GM18508 (cell line): ENCODE results near the gene TPO.
"Not testable (repeated sequence)": the region's sequence is repeated elsewhere in the genome, so short reads cannot be mapped to it uniquely, and the experiment has no call there.

Experiments used
- ATAC-seq: cut with Tn5 transposase; IDR thresholded peaks from one replicate; pipeline ENCODE4 v1.9.1; 2021; ENCODE audit warnings: moderate number of reproducible peaks; ENCODE audit not compliant: insufficient read depth, unreplicated experiment

The TPO gene

DNA sequence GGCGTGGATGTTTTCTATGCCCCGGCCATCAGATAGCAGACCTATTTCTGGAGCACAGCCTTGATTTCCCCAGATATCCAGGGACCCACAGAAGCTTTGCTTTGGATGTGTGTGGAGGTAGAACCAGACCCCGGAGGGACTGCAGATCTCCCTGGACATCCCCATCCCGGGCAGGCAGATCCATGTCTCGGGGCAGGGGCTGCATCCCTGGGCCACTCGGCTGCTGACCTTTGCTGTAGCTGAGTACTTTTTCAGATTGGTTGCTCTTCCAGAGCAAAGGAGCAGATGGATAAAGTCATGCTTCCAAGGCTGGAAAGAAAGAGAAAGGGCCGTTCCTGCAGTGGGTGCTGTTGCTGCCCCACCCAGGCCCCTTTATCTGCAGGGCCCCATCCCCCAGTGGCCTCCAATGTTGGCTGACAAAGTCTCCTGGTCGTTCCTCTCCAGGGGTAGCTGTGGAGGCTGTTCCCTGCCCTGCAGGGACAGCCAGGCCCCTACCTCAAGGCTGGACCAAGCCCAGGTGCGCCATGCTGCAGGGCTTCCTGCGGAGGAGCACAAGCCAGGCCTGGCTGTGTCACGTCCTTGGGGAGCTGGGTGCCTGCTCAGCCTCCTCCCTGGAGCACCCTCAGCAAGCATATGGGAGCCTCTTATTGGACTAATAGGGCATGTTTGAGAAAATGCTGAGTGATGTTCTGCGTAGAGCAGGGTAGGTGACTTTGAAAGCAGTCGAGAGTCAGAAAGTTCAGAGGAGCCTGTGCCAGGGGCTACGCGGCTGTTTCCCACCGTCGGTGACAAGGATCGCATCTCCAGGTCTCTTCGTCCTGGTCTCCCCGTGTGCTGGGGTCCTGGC is 68.4 kb downstream of the TPO start:
- ATAC-seq = no peak

DNA sequence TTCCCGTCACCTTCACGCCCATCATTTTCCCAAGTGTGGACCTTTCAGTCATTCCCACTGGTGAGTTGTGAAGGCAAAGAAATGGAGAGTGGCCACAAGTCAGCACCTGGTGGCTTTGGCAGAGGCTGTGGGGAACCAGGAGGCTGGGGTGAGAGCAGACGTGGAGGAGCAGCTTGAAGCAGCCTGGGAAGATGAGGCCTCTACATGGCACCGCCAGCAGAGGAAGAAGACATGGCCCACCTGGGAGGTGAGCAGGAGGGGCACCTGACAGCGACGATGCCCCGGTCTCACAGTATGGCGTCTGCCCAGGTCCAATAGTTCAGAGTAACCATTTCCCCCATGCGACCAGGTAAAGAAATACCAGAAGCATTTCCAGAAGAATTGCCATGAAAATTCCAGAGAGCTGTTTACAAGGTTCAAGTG is 69.0 kb downstream of the TPO start:
- ATAC-seq = no peak

DNA sequence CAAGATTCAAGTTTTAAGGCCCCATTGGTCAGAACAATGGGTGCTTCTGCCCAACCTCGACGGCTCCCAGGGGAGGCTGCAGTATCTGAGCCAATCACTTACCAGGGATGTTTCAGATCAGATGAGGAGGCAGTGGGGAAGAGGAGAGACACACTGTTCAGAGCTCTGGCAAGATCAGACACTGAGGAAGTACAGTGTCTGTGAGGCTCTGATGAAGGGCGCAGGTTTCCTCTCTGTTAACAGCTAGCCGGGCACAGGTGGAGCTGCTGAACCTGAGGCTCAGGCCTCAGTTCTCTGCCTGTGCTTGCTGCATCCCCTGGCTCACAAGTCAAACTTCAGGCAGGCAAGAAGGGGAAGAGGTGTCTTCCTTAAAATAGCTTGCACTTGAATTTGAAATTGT is 69.7 kb downstream of the TPO start:
- no peak for ATAC-seq

DNA sequence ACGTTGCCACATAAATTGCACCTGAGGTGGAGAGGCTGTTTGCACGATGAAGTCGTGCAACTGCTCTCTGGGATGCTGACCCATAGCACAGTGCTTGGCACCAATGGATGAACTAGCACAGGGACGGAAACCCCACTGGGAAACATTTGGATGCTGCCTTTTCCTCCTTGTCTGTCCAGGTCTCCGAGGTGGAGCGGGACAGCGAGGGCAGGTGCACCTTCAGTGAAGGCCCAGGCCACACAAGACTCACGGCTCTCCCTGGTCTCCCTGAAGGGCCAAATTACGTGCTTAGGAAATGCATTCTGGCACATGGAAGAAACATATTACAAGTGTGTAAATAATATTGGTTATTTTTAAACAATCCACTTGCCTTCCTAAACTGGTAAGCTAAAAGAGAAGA is 70.3 kb downstream of the TPO start:
- no peak for ATAC-seq

DNA sequence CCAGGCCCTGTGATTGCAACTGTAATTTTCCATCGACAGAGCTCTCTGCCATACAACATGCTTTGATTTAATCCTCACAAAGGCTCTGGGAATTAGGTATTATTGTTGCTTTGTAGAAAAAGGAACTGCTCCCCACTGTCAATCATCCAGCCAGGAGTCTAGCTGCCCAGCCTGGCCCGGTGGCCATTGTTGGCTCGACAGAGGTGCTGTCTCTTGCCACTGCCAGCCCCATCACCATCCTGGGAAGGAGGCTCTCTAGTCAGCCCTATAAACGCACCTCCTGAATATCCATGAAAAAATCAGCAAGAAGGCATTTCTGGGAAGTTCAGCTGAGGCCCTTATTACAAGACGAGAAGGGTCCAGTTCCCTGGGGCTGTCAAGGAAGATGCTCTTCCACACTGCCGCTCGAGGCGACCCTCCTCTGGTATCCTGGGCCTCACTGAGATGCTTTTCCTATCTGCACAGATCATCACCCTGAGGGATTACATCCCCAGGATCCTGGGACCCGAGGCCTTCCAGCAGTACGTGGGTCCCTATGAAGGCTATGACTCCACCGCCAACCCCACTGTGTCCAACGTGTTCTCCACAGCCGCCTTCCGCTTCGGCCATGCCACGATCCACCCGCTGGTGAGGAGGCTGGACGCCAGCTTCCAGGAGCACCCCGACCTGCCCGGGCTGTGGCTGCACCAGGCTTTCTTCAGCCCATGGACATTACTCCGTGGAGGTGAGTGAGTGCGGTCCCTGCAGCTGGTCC is 71.0 kb downstream of the TPO start:
- ATAC-seq = no peak

DNA sequence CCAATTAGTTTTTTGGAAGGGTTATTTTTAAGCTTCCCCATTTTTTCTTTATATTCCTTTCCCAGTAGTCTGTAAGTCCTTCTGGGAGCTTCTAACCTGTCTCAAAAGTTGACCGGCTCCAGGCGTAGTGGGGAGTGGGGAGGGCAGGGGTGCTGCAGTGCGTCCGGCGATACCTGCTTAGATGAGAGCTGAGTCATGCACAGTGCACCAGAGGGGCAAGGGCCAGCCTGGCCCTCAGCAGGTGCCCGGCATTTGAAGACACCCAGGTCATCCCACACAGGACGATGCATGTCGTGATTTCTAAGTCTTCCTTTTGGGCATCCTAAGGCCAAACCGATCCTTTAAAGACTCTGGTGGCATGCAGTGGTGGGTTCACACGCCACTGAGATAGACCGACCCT is 73.4 kb downstream of the TPO start:
- no peak for ATAC-seq

DNA sequence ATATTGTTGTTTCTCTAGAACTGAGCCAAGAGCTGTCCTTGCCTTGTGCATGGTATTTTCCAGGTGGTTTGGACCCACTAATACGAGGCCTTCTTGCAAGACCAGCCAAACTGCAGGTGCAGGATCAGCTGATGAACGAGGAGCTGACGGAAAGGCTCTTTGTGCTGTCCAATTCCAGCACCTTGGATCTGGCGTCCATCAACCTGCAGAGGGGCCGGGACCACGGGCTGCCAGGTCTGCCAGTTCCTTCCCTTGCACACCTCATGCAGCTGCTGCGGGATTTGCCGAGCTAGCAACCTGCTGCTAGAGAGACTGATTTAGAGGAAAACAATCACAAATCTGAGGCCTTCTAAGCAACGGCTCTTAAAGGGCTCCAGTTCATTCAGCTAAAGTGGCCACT is 74.5 kb downstream of the TPO start:
- no peak for ATAC-seq

DNA sequence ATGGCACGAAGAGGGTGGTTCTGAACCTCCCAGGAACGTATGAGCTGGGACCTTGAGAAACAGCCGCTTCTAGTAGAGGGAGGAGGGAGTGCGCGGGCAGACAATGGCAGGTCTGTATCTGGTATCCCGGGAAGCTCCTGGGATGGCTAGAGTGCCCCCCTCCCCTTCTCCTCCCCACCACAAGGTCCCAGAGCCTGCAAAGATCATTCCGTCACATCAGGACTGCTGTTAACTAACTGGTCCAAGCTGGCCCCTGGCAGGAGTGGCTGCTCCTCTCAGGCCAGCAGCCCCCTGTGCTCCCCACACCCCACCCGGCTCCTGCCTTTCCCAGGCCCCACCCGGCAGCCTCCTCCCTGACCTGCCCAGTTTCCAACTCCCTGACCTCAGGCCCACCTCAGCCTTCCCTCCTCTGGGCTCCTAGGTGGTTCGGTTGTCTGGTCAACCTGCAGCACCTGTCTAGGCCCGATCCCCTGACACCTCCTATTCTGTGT is 75.0 kb downstream of the TPO start:
- ATAC-seq = no peak

DNA sequence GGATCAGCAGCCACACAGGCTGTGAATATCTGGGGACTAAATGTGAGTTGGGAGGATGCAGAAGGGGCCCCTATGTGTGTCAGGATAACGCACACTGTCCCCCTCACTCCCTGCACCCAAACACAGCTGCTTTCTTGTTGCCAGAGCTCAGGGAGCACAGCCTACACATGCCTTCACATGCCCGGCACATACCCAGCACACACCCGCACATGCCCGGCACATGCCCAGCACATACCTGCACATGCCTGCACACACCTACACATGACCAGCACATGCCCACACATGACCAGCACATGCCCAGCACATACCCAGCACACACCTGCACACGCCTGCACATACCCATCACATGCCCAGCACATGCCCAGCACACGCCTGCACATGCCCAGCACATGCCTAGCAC is 75.6 kb downstream of the TPO start:
- ATAC-seq = no peak

DNA sequence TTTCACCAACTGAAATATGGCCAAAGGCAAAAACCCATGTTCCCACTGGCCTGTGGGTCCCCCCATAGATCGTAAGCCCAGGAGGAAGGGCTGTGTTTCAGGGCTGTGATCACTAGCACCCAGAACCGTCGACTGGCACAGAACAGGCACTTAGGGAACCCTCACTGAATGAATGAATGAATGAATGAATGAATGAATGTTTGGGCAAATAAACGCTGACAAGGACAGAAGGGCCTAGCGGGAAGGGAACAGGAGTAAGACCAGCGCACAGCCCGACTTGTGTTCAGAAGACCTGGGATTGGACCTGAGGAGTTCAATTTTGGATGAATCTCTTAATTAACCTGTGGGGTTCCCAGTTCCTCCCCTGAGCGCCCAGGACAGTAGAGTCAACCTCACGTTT is 76.2 kb downstream of the TPO start:
- no peak for ATAC-seq

DNA sequence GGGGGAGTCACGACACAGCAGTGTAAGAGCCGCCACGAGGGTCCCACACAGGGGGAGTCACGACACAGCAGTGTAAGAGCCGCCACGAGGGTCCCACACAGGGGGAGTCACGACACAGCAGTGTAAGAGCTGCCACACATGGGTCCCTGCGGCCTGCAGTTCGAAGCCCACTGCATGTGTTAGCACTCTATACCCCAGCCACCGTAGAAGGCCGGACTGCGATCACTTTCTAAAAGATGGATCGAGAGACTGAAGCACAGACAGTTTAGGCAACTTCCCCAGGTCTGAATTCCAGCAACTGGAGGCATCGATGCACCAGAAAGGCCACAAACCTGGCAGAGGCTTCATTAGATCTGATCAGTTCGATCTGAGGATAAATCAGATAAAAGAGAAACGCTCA is 77.1 kb downstream of the TPO start:
- ATAC-seq = not testable (repeated sequence)

DNA sequence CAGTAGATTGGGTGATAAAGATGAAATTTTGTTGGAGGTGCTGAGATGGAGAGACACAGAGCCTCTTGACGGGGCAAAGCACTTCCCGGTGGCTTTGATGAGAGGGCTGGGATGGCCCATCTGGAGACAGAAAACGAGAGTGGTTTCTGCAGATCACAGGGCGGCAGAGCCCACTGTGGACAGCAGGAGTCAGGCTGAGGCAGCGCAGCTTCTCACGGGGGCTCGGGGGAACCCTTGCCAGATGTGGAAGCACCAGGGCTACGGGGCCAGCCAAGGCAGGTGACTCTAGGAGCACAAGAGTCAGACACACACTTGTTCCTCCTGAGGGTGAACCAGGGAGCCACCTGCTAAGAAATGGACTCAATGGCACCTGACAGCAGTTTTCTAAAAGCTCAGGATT is 78.5 kb downstream of the TPO start:
- no peak for ATAC-seq

DNA sequence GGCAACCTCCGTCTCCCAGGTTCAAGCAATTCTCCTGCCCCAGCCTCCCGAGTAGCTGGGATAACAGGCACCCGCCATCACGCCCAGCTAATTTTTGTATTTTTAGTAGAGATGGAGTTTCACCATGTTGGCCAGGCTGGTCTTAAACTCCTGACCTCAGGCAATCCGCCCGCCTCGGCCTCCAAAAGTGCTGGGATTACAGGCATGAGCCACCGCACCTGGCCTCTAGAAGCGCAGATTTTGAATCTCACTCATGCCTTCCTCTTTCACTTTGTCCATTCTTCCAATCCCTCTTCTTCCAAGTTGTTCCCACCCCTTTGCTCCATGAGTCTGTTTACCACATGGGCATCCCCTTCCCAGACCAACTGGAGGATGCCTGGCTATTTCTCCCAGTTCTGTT is 79.0 kb downstream of the TPO start:
- not testable (repeated sequence) for ATAC-seq

DNA sequence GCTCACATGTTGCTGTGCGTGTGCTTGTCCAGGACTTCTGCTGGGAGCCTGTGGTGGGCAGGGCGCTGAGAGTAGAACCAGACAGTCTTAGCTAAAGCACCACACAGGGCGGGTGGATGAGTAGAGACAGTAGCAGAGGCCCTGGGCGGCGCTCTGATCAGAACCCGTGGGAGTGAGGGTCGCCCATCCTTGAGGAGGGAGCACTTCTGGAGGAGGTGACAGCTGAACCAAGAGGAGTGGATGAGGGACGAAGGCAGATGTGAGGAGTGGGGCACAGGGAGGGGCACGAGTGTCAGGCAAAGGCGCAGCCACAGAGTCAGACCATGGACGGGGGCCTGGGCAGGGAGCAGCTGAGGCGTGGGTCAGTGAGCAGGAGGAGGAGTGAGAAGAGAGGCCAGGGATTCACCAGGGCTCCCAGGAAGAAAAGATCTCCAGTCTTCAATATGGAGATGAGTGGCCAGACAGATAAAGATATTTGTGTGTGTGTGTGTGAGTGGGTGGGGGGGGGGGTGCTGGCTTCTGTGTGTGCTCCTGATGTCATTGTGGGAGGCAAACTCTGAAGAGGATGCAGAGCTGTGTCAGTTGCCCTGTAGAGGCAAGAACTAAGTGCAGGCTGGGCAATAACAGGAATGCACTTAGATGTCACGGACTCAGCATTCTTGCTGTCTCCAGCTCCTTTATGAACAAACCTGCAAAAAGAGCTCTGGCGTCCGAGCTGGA is 79.6 kb downstream of the TPO start:
- no peak for ATAC-seq

DNA sequence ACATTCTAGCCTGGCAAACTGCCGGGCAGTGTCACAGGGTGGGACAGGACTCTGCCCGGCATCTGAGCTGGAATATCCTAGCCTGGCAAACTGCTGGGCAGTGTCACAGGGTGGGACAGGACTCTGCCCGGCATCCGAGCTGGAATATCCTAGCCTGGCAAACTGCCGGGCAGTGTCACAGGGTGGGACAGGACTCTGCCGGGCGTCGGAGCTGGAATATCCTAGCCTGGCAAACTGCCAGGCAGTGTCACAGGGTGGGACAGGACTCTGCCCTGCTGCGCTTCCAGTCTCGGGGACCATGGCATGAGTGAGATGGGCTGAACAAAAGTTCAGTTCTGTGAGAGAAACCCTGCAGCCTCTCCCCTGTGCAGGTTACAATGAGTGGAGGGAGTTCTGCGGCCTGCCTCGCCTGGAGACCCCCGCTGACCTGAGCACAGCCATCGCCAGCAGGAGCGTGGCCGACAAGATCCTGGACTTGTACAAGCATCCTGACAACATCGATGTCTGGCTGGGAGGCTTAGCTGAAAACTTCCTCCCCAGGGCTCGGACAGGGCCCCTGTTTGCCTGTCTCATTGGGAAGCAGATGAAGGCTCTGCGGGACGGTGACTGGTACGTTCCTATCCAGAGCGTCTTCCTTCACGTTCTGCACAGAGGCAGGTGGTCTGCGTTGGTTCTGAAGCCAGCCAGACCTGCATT is 80.3 kb downstream of the TPO start:
- ATAC-seq = no peak

DNA sequence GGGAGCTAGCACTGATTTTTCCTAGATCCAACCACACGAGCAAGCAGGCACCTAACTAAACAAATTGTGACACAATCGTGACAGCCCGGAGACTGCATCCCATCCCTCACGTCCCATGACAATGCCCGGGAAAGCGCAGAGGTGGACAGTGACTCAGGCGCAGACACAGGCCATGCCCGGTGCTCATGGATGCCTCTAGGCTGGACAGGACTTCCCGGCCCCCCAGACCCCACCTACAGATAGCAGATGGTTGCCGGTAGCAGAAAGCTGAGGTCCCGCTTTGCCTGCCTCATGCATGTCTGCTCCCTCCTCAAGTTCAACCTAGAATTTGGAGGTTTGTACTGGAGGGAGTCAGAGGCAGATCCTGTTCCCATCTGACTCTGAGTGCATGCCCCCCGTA is 81.0 kb downstream of the TPO start:
- no peak for ATAC-seq

DNA sequence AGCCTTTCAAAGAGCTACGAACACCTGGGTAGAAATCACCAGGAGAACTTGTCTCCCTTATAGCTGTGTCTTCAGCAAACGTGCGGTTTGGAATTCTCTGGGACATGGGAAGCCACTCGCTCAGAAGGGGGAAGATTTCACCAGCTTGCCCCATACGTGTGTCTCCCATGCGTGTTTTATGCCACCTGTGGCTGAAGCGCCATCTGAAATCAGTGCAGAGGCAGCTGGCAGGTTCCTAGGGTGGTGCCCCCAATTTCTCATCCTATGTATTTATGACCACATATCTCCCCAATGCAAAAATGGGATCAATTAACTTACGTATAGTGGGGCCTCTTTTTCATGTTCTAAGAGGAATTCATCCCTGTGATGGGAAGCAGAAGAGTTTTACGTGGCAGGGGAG is 81.6 kb downstream of the TPO start:
- ATAC-seq = no peak

DNA sequence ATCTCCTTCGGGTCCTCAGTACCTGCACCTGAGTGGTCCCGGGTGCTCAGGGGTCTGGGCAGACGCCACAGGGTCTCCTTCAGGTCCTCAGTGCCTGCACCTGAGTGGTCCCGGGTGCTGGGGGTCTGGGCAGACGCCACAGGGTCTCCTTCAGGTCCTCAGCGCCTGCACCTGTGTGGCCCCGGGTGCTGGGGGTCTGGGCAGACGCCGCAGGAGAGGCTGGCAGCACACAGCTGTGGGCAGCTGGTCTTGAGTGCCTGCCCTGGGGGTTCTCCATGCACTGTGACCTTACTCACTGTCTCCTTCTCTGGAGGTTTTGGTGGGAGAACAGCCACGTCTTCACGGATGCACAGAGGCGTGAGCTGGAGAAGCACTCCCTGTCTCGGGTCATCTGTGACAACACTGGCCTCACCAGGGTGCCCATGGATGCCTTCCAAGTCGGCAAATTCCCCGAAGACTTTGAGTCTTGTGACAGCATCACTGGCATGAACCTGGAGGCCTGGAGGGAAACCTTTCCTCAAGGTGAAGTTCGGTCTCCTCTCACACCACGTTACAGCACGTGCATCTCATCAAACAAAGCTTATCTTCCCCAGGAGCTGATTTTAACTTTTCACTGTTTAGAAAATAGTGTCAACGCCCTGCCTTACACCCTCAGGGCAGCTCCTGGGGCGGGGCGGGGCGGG is 82.6 kb downstream of the TPO start:
- ATAC-seq = no peak

DNA sequence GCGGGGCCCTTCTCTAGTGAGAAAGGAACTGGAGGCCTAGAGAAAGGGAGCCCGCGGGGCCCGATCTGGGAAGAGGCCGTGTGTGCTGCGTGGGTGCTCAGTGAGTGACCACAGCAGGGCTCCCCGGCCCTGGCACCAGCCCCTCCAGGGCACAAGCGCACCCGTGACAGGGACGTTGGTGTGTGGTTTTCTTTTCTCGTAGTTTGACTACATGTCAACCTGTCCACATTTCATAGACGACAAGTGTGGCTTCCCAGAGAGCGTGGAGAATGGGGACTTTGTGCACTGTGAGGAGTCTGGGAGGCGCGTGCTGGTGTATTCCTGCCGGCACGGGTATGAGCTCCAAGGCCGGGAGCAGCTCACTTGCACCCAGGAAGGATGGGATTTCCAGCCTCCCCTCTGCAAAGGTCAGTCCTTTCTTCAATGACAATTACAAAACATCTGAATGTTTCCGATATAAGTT is 83.1 kb downstream of the TPO start:
- ATAC-seq = no peak

DNA sequence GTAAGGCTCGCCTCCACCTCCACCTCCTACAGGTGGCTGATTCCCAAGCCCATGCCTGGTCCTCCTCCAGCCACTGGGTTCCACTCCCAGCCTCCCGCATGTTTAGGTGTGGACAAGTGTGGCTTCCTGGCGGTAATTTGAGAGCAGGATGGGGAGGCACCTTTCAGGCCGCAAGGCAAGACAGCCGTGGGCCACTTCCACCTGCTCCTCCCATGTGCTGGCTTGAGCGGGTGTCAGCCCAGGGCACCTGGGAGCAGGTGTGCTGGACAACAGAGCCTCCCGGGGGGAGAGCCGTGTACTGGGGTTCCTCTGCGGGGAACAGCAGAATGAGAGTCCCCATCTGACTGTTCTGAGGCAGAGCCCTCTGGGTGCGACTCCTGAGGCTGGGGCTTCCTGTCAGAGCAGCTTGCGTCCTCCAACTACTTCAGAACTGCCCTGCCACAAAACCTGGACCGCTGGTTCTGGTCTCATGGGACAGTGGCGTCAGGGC is 83.9 kb downstream of the TPO start:
- ATAC-seq = no peak
